PC-3 (cell line): ENCODE data around the gene METTL6.
"Not testable (repeated sequence)": the region's sequence is repeated elsewhere in the genome, so short reads cannot be mapped to it uniquely, and the experiment has no call there.

Experiments used
- CTCF ChIP-seq: fragments of 300-600 bp; sonication (generic); conservative IDR thresholded peaks from 2 replicates; pipeline ENCODE4 v1.5.1; 2017; ENCODE audit warnings: antibody characterized with exemption, low read depth, mild to moderate bottlenecking, low read length
- EZH2 ChIP-seq: fragments of 300-600 bp; sonication (generic); IDR thresholded peaks from one replicate; pipeline ENCODE4 v1.6.1; 2017; ENCODE audit warnings: antibody characterized with exemption, mild to moderate bottlenecking, low read length; ENCODE audit not compliant: unreplicated experiment
- EZH2phosphoT487 ChIP-seq: fragments of 300-600 bp; sonication (generic); IDR thresholded peaks from 2 replicates; pipeline ENCODE4 v1.6.1; 2018; ENCODE audit warnings: mild to moderate bottlenecking, antibody characterized with exemption, low read length, borderline replicate concordance

- not testable (repeated sequence) for TF ChIP-seq CTCF, EZH2, EZH2phosphoT487
Observed at GRCh38 chr3:15385238-15385695, 42.1 kb downstream of the METTL6 start.
